Measurements from ENCODE around the gene CCHCR1.

CCHCR1 gene

DNA sequence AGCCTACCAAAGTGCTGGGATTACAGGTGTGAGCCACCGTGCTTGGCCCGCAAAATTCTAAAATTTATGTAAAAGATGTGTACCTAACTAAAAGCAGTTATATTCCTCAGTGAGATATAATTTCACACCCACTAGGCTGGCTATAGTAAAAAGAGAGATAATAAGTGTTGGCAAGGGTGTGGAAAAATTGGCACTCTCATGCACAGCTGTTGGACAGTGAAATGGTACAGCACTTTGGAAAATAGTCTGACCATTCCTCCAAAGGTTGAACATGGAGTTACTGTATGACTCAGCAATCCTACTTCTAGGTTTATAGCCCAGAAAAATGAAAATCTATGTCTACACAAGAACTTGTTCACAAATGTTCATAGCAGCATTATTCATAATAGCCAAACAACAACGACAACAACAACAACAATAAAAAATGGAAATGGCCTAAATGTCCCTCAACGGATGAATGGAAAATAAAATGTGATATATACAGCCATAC lies 59.1 kb downstream of the CCHCR1 start:
- DNase-seq (ENCODE audit: low spot score): no peak

GRCh38 chr6:31096656-31097055 lies 60.9 kb downstream of the CCHCR1 start:
- no peak for DNase-seq (ENCODE audit: low spot score)

GRCh38 chr6:31096215-31096614 lies 61.4 kb downstream of the CCHCR1 start:
- DNase-seq (ENCODE audit: low spot score): no peak

DNA sequence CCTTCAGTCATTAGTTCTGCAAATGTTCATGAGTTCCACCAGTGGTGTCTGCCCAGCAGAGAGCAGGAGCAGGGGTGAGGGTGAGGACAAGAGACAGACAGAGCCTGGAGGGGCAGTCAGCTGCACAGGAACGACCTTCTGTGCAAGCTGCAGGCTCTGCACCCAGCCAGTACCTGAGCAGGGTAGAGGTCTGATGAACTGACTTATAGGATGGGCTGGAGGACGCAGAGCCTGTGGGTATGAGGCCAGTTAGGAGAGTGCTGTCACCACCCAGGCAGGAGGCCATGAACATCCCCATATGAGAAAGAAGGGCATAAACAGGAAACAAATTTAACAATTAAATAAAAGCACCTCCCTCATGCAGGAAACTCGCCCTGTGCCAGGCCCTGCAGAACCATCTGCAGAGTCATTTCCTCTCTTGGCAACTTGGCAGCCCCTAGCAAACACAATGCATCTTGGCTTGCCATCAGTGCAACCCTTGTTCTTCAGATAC lies 63.2 kb downstream of the CCHCR1 start:
- DNase-seq (ENCODE audit: low spot score): no peak

- DNase-seq (ENCODE audit: low spot score): no peak
Observed at GRCh38 chr6:31092769-31093505, 64.7 kb downstream of the CCHCR1 start.
